Endodermal cell (in vitro differentiated cells): ENCODE measurements around the gene ZNF160. TPM values are rescaled to one million over a fixed set of nuclear protein-coding genes. Genes with fewer than 3 reads are reported as not detected.
A peak's percentile ranks its signal among the peaks of the same experiment; 100 is the strongest.

ENCODE experiments used
- DNase-seq: peaks from one replicate; pipeline ENCODE4 v3.0.0-alpha.2; 2017
- H3K27ac ChIP-seq: 2 replicates; pipeline ENCODE4 v1.5.1; 2013; ENCODE audit warnings: mild to moderate bottlenecking, low read depth, low read length, moderate library complexity
- H3K27me3 ChIP-seq: 2 replicates; pipeline ENCODE4 v1.6.1; 2013; ENCODE audit warnings: mild to moderate bottlenecking, low read length, moderate library complexity; ENCODE audit not compliant: insufficient read depth, control insufficient read depth, poor library complexity, severe bottlenecking
- H3K36me3 ChIP-seq: 2 replicates; pipeline ENCODE4 v1.7.0; 2013; ENCODE audit warnings: mild to moderate bottlenecking, low read length, moderate library complexity; ENCODE audit not compliant: control insufficient read depth, insufficient read depth
- H3K4me1 ChIP-seq: one replicate; pipeline ENCODE4 v1.7.0; 2013; ENCODE audit warnings: low read length; ENCODE audit not compliant: control insufficient read depth, insufficient read depth
- H3K4me3 ChIP-seq: 2 replicates; pipeline ENCODE4 v1.5.1; 2013; ENCODE audit warnings: mild to moderate bottlenecking, low read length, moderate library complexity
- H3K9ac ChIP-seq: 2 replicates; pipeline ENCODE4 v1.6.1; 2013; ENCODE audit warnings: mild to moderate bottlenecking, low read length, moderate library complexity; ENCODE audit not compliant: poor library complexity, severe bottlenecking; ENCODE audit errors: extremely low read depth
- H3K9me3 ChIP-seq: 2 replicates; pipeline ENCODE4 v1.6.1; 2013; ENCODE audit warnings: mild to moderate bottlenecking, low read length, moderate library complexity; ENCODE audit not compliant: control insufficient read depth
- H3K27ac Mint-ChIP-seq: 2 replicates; pipeline ENCODE4 v1.8.0; 2020; ENCODE audit warnings: mixed read lengths
- H3K27me3 Mint-ChIP-seq: 2 replicates; pipeline ENCODE4 v1.8.0; 2021; ENCODE audit warnings: mild to moderate bottlenecking, mixed read lengths; ENCODE audit not compliant: insufficient read depth
- H3K36me3 Mint-ChIP-seq: 2 replicates; pipeline ENCODE4 v1.8.0; 2020; ENCODE audit warnings: low read depth, mixed read lengths
- H3K4me1 Mint-ChIP-seq: 2 replicates; pipeline ENCODE4 v1.8.0; 2020; ENCODE audit warnings: mixed read lengths
- H3K4me3 Mint-ChIP-seq: 2 replicates; pipeline ENCODE4 v1.8.0; 2020; ENCODE audit warnings: mild to moderate bottlenecking, moderate library complexity, mixed read lengths
- H3K9me3 Mint-ChIP-seq: 2 replicates; pipeline ENCODE4 v1.8.0; 2020; ENCODE audit warnings: mild to moderate bottlenecking, mixed read lengths
- WGBS, 2 experiments: methylation state at CpG; one replicate each; pipeline versions ENCODE4 v1.1.5 to v1.1.7; 2013; ENCODE audit warnings: missing lambda C conversion rate in 2 of 2, mixed read lengths in 1 of 2; ENCODE audit not compliant: insufficient coverage in 1 of 2, insufficient read length in 1 of 2; 5-methylcytosine and 5-hydroxymethylcytosine counted together
- total RNA-seq, 2 donors: library from RNA; stranded (reverse); fragmentation: NEBNext Ultra II Directional in 1 of 2; extraction: Animal tissue kit (Norgen Biotek cat#: 25700) in 1 of 2; gene quantifications; 2 replicates in 1 of 2; 3 replicates in 1 of 2; pipeline ENCODE4 v1.2.1, GENCODE V29; 2021
- TF ChIP-seq, protein P1 (sequence below): fragments of 200-600 bp; sonication (generic); conservative IDR thresholded peaks from 2 replicates; pipeline ENCODE4 v1.5.0; 2021; ENCODE audit warnings: antibody characterized with exemption, mild to moderate bottlenecking

ZNF160 gene
- total RNA-seq, 2 donors from 2014 or later: 51.7 to 78.3 TPM

DNA sequence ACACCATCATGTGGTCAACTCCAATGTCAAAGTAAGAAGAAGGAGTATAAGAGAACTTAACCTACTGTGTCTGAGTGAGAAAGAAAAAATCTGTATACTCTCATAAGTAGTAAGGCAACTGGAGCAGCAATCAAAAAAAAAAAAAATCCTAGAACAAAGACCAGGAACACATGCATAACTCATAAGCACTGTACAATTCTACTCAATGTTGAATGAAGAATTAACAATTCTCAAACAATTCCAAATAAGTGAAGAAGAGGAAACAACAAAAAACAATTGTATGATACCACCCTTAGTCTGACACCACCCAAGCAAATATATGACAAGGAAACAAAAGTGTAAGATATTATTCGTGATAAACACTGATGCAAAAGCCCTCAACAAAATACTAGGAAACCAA, 24.6 kb downstream of the ZNF160 start:
- Mint-ChIP-seq H3K27me3 (no peaks in the 10 kb centered on the region), H3K4me1 (peaks cover 8% of the 10 kb centered on the region), H3K9me3 (peaks cover 24% of the 10 kb centered on the region), H3K4me3 (no peak overlapping the region), H3K27ac (no peak overlapping the region), H3K36me3 (peaks cover 84% of the 10 kb centered on the region)
- Histone ChIP-seq H3K4me1 (no peaks in the 10 kb centered on the region), H3K36me3 (peaks cover 76% of the 10 kb centered on the region), H3K27ac (no peak overlapping the region), H3K27me3 (no peaks in the 10 kb centered on the region), H3K4me3 (no peak overlapping the region), H3K9ac (no peak overlapping the region), H3K9me3 (peaks cover 21% of the 10 kb centered on the region)
- 92% methylated on average over 1 of the region's 1 CpG; no CpG with 5 or more reads in 1 of the 2 experiments for WGBS, 2 experiments
- no peak for DNase-seq
- TF ChIP-seq, protein P1, sequence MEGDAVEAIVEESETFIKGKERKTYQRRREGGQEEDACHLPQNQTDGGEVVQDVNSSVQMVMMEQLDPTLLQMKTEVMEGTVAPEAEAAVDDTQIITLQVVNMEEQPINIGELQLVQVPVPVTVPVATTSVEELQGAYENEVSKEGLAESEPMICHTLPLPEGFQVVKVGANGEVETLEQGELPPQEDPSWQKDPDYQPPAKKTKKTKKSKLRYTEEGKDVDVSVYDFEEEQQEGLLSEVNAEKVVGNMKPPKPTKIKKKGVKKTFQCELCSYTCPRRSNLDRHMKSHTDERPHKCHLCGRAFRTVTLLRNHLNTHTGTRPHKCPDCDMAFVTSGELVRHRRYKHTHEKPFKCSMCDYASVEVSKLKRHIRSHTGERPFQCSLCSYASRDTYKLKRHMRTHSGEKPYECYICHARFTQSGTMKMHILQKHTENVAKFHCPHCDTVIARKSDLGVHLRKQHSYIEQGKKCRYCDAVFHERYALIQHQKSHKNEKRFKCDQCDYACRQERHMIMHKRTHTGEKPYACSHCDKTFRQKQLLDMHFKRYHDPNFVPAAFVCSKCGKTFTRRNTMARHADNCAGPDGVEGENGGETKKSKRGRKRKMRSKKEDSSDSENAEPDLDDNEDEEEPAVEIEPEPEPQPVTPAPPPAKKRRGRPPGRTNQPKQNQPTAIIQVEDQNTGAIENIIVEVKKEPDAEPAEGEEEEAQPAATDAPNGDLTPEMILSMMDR: no peak

DNA sequence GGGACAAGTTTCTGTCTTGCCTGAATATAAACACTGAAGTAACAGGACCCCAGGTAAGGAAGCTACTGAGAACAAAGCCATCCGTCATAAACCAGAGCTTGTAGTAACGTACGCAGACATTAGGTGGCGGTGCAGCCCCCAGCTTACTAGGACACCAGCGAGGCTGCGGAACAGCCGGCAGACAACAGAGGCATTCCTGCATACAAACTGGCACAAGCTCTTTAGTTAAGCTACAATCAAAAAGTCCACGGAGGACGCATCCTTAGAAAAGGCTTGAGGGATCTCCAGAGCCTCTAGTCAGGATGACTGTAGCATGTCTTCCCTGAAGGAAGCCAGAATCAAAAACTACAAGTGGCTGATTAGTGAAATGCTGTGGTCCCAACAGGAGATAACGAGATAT, 26.2 kb downstream of the ZNF160 start:
- H3K4me1 Mint-ChIP-seq: peaks cover 8% of the 10 kb centered on the region
- peak; percentile 95 for DNase-seq
- TF ChIP-seq, protein P1: peak; percentile 92
- no peaks in the 10 kb centered on the region for H3K27me3 ChIP-seq
- peaks cover 28% of the 10 kb centered on the region for H3K9me3 Mint-ChIP-seq
- peaks cover 74% of the 10 kb centered on the region for H3K36me3 ChIP-seq
- no peak overlapping the region for H3K4me3 Mint-ChIP-seq
- H3K27ac ChIP-seq: no peak overlapping the region
- H3K9me3 ChIP-seq: peaks cover 20% of the 10 kb centered on the region
- whole genome bisulfite sequencing, 2 experiments: 20 to 22% methylated on average over 7 to 10 of the region's 10 CpGs
- H3K4me3 ChIP-seq: no peak overlapping the region
- peaks cover 84% of the 10 kb centered on the region for H3K36me3 Mint-ChIP-seq
- no peak overlapping the region for H3K9ac ChIP-seq
- H3K27me3 Mint-ChIP-seq: no peaks in the 10 kb centered on the region
- H3K27ac Mint-ChIP-seq: peak overlapping the region; percentile 83
- H3K4me1 ChIP-seq: no peaks in the 10 kb centered on the region

DNA sequence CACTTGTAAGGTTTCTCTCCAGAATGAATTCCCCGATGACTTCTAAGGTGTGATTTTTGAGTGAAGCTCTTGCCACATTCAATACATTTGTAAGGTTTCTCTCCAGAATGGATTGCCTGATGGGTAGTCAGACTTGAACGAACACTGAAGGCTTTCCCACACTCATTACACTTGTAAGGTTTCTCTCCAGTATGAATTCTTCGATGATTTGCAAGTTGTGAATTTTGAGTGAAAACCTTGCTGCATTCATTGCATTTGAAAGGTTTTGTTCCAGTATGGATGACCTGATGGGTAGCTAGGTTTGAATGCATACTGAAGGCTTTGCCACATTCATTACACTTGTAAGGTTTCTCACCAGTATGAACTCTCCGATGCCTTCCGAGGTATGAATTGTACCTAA, 34.4 kb downstream of the ZNF160 start:
- Mint-ChIP-seq H3K36me3 (peaks cover 91% of the 10 kb centered on the region), H3K27me3 (no peaks in the 10 kb centered on the region), H3K4me3 (no peak overlapping the region), H3K27ac (no peak overlapping the region), H3K4me1 (no peaks in the 10 kb centered on the region), H3K9me3 (peaks cover 84% of the 10 kb centered on the region)
- no peak for DNase-seq
- peak overlapping the region; percentile 42 for H3K4me3 ChIP-seq
- H3K9ac ChIP-seq: no peak overlapping the region
- peaks cover 82% of the 10 kb centered on the region for H3K9me3 ChIP-seq
- no peak overlapping the region for H3K27ac ChIP-seq
- no peaks in the 10 kb centered on the region for H3K4me1 ChIP-seq
- TF ChIP-seq, protein P1: no peak
- no peaks in the 10 kb centered on the region for H3K27me3 ChIP-seq
- H3K36me3 ChIP-seq: peaks cover 77% of the 10 kb centered on the region
- WGBS, 2 experiments: 89 to 90% methylated on average over 5 of the region's 5 CpGs
